Lower leg skin (tissue), 4 donors: Measurements from ENCODE around the gene CAMK2A. TPM values are rescaled to one million over a fixed set of nuclear protein-coding genes. Genes with fewer than 3 reads are reported as not detected.

Experiments
- DNase-seq, 2 donors: peaks; one replicate each; pipeline ENCODE4 v3.0.0-alpha.2; 2019; ENCODE audit warnings: low spot score in 2 of 2
- H3K4me3 ChIP-seq: fragments of 200-600 bp; sonication (generic); 2 replicates; pipeline ENCODE4 v1.5.1; 2017; ENCODE audit warnings: mild to moderate bottlenecking, low read depth; ENCODE audit not compliant: poor library complexity, severe bottlenecking
- POLR2A ChIP-seq, 2 donors: fragments of 450-650 bp; IDR thresholded peaks; one replicate each; pipeline ENCODE4 v1.6.1; 2016 to 2017; ENCODE audit warnings: antibody characterized with exemption in 2 of 2, mild to moderate bottlenecking in 1 of 2, moderate library complexity in 1 of 2
- WGBS, 2 donors: methylation state at CpG; one replicate each; pipeline ENCODE4 v1.1.5; 2018; 5-methylcytosine and 5-hydroxymethylcytosine counted together
- intact Hi-C: fragments of 100-400 bp; cut with DNase I; formaldehyde crosslinking; loops from one replicate; pipeline ENCODE4 v1.15.0; 2023; ENCODE audit warnings: low total_unique reads
- total RNA-seq, 4 donors: library from RNA; depleted of rRNA; stranded (reverse); fragments of >200 nt; gene quantifications; one replicate each; pipeline ENCODE4 v1.1.0, GENCODE V29; 2016
- TF ChIP-seq, protein P1 (sequence below), 3 donors: fragments of 450-650 bp; IDR thresholded peaks; one replicate each; pipeline ENCODE4 v1.5.1; 2016; ENCODE audit warnings: antibody characterized with exemption in 3 of 3, mild to moderate bottlenecking in 3 of 3, moderate library complexity in 2 of 3

The CAMK2A gene
- total RNA-seq, 4 donors from 2014 or later, result 0.23 TPM; not detected in 3

DNA sequence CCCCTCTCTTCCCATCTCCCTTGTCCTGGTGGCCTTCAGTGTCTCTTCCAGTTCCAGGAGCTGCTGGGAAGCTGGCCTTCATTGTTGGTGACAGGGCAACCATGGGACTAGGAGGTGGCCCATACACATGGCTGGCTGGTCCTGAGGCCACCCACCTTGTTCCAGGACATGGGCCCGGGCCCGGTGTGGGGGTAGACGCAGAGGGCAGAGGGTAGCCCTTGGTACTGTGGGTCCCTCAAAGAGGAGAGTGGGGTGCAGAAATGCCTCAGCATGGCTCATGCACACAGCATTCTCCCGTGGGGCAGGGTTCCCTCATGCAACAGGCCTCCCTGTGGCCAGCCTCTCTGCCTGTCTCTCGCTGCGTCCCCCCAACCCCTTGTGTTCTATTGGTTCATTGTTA is 78.9 kb downstream of the CAMK2A start:
- no peak overlapping the region for H3K4me3 ChIP-seq
- no peak for TF ChIP-seq POLR2A (IDR thresholded peaks at IDR 0.05)
- TF ChIP-seq, protein P1, sequence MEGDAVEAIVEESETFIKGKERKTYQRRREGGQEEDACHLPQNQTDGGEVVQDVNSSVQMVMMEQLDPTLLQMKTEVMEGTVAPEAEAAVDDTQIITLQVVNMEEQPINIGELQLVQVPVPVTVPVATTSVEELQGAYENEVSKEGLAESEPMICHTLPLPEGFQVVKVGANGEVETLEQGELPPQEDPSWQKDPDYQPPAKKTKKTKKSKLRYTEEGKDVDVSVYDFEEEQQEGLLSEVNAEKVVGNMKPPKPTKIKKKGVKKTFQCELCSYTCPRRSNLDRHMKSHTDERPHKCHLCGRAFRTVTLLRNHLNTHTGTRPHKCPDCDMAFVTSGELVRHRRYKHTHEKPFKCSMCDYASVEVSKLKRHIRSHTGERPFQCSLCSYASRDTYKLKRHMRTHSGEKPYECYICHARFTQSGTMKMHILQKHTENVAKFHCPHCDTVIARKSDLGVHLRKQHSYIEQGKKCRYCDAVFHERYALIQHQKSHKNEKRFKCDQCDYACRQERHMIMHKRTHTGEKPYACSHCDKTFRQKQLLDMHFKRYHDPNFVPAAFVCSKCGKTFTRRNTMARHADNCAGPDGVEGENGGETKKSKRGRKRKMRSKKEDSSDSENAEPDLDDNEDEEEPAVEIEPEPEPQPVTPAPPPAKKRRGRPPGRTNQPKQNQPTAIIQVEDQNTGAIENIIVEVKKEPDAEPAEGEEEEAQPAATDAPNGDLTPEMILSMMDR (IDR thresholded peaks at IDR 0.05), result no peak
- 76 to 78% methylated on average over 6 of the region's 6 CpGs for WGBS, 2 donors
- no peak for DNase-seq
- intact Hi-C loops, result no loop called here

DNA sequence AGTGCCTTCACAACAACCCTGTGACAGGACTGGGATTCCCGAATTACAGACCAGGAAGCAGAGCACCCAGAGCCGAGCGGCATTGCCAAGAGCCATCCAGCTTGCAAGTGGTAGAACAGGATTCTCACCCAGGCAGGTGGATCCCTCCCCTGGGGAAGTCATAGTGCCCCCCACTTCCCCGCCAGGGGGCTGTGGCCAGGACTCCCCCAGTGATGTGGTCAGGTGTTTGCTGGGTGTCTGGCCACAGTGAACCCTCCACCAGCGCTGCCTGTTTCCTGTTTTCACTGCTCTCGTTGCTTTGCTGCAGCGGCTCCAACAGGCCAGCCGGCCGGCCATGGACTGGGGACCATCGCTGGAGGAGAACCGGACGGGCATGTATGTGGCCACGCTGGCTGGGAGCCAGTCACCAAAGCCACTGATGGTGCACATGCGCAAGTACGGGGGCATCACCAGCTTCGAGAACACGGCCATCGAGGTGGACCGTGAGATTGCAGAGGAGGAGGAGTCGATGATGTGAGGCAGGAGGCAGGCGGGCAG is 80.4 kb downstream of the CAMK2A start:
- TF ChIP-seq POLR2A (IDR thresholded peaks at IDR 0.05), result no peak
- TF ChIP-seq, protein P1 (IDR thresholded peaks at IDR 0.05), result no peak
- WGBS, 2 donors, result 74 to 75% methylated on average over 18 to 21 of the region's 21 CpGs
- intact Hi-C loops, result no loop called here
- no peak overlapping the region for H3K4me3 ChIP-seq
- peak in 1 of 2 donors; percentile 41 for DNase-seq

DNA sequence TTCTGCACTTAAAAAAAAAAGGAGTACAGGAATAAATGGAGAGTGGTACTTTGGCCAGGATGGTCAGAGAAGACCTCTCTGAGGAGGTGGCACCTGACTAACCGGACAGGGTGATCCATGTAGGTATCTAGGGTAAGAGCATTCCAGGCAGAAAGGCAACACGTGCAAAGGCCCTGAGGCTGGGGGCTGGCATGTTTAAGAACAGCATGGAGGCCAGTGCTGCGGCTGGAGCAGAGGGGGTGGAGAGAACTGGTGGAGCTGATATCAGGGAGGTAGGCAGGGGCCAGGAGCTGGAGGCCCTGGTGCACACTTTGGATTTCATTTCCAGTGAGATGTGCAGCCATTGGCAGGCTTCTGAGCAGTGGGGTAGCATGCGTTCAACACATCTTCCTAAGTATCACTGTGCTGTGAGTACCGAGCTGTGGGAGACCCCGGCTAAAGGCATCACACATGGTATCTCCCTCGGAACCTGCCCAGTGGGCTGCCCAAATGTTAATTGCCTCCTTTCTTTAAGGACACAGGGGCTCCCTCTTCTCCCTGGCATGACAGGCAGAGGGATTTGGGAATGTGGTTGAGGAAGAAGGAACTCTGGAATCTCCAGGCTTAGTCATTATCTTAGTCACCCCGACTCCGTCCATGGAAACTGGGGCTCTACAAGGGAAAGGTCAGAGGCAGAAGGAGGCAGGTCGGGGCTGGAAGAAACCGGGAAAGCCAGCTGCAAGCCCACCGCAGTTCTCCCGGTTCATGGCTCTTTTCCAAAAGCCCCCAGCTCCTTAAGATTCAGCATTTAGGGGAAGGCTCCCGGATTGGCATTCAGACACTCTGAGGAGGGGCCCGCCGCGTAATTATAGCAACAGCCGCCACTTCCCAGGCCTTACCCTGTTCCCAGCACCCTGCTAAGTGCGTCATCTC is 81.1 kb downstream of the CAMK2A start:
- intact Hi-C loops, result no loop called here
- no peak for TF ChIP-seq POLR2A (IDR thresholded peaks at IDR 0.05)
- 56 to 60% methylated on average over 18 to 19 of the region's 19 CpGs for WGBS, 2 donors
- no peak overlapping the region for H3K4me3 ChIP-seq
- no peak for DNase-seq

DNA sequence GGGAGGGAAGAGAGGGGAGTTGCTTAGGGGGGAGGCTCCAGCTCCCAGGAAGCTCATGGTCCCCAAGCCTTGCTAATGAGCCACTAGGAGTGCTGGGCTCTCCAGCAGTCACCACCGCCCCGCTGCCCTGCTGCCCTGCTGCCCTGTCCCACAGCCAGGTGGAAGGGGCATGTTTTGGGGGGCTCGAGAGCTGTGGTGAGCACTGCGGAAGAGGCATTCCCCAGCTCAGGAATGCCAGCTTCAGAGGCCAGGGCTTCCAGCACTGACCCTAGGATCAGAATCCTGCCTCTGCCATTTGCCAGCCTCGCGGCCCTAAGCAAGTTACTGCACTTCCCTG is 82.8 kb downstream of the CAMK2A start:
- no peak overlapping the region for H3K4me3 ChIP-seq
- intact Hi-C loops, result no loop called here
- 81 to 93% methylated on average over 6 of the region's 6 CpGs for WGBS, 2 donors
- DNase-seq, result no peak
- TF ChIP-seq, protein P1 (IDR thresholded peaks at IDR 0.05), result no peak
- TF ChIP-seq POLR2A (IDR thresholded peaks at IDR 0.05), result no peak

DNA sequence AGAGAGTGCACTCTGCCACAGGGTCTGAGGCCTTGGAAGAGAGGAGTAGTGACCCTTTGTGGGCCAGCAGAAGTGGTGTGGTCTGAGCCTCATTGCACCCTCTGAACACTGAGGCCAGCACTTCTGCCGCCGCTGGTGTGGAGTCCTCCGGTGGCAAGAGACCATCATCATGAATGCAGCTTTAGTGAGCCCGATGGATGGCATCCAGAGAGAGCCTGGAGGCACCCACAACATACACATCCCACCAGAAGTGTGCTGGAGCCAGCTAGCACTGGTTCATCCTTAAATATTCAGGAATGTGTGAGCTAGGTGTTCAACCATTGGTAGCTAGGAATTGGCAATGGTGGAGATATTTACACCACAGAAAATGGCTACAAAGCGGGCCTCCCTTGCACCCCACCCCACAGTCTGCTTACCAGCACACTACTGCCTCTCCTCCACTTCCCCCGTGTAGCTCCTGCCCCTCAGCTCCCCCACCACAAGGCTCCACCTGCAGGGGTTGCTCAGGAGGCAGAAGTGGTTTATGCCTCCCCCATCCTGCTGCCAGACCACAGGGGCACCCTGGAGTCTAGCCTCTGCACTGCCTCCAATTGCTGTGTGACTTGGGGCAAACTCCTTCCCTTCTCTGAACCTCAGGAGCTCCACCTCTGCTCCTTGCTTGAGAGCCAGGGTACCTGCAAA is 83.3 kb downstream of the CAMK2A start:
- intact Hi-C loops, result no loop called here
- no peak for DNase-seq
- WGBS, 2 donors, result 70 to 88% methylated on average over 6 of the region's 6 CpGs
- no peak for TF ChIP-seq POLR2A (IDR thresholded peaks at IDR 0.05)
- TF ChIP-seq, protein P1 (IDR thresholded peaks at IDR 0.05), result no peak
- no peak overlapping the region for H3K4me3 ChIP-seq

DNA sequence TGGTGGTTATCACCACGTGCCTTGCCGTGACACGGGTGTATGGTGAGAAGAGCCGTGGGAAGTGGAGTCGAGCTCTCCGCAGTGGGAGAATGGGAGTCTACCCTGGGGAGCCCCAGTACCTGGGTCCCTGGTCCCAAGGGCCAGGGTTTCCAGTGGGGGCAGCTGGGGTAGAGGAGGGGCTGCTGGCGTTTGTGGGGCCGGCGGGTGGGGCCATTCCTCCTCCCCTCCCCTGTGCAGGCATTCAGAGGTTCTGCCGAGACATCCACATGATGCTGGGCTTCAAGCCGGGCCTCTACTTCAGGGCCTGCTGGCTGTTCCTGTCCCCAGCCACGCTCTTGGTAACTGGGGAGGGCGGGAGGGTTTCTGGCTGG is 85.0 kb downstream of the CAMK2A start:
- H3K4me3 ChIP-seq, result no peak overlapping the region
- TF ChIP-seq, protein P1 (IDR thresholded peaks at IDR 0.05), result no peak
- intact Hi-C loops, result no loop called here
- DNase-seq, result no peak
- WGBS, 2 donors, result 88 to 95% methylated on average over 8 to 11 of the region's 13 CpGs
